ENCODE measurements around the gene BCAS3.

DNA sequence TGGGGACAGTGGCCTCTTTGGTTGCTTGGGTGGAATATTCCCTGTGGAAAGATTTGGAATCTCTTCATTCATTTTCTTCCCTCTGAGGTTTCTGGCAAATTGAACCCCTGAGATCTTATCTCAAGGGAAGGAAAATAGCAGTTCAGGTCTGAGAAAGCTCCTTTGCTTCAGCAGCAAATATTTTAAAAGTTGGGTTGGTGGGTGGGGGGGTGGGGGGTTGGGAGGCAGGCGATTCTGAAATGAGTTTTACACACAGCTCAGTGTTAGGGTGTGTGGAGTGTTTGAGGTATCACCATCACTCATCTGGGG is 728.8 kb downstream of the BCAS3 start:
- TF ChIP-seq, protein P1, sequence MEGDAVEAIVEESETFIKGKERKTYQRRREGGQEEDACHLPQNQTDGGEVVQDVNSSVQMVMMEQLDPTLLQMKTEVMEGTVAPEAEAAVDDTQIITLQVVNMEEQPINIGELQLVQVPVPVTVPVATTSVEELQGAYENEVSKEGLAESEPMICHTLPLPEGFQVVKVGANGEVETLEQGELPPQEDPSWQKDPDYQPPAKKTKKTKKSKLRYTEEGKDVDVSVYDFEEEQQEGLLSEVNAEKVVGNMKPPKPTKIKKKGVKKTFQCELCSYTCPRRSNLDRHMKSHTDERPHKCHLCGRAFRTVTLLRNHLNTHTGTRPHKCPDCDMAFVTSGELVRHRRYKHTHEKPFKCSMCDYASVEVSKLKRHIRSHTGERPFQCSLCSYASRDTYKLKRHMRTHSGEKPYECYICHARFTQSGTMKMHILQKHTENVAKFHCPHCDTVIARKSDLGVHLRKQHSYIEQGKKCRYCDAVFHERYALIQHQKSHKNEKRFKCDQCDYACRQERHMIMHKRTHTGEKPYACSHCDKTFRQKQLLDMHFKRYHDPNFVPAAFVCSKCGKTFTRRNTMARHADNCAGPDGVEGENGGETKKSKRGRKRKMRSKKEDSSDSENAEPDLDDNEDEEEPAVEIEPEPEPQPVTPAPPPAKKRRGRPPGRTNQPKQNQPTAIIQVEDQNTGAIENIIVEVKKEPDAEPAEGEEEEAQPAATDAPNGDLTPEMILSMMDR (IDR thresholded peaks at IDR 0.05; ENCODE audit: low read depth, low read length, missing input control) = no peak
- TF ChIP-seq FOXA2 (IDR thresholded peaks at IDR 0.05) (no peak), TAF1 (conservative IDR thresholded peaks at IDR 0.05) (no peak), JUND (IDR thresholded peaks at IDR 0.05) (no peak), RAD21 (IDR thresholded peaks at IDR 0.05) (no peak), SP1 (IDR thresholded peaks at IDR 0.05) (no peak), YY1 (IDR thresholded peaks at IDR 0.05) (no peak)
- TF ChIP-seq, protein P2, sequence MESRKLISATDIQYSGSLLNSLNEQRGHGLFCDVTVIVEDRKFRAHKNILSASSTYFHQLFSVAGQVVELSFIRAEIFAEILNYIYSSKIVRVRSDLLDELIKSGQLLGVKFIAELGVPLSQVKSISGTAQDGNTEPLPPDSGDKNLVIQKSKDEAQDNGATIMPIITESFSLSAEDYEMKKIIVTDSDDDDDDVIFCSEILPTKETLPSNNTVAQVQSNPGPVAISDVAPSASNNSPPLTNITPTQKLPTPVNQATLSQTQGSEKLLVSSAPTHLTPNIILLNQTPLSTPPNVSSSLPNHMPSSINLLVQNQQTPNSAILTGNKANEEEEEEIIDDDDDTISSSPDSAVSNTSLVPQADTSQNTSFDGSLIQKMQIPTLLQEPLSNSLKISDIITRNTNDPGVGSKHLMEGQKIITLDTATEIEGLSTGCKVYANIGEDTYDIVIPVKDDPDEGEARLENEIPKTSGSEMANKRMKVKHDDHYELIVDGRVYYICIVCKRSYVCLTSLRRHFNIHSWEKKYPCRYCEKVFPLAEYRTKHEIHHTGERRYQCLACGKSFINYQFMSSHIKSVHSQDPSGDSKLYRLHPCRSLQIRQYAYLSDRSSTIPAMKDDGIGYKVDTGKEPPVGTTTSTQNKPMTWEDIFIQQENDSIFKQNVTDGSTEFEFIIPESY (IDR thresholded peaks at IDR 0.05) = no peak
